CD14-positive monocyte (primary cell): ENCODE results near the gene IGF2BP2. TPM values are rescaled to one million over a fixed set of nuclear protein-coding genes. Genes with fewer than 3 reads are reported as not detected.

Source experiments
- DNase-seq, 3 donors: peaks; one replicate each; pipeline ENCODE4 v3.0.0-alpha.2; 2011 to 2022
- H2AFZ ChIP-seq: 2 replicates; pipeline ENCODE4 v1.6.0; 2012; ENCODE audit warnings: mild to moderate bottlenecking, low read depth, low read length, inconsistent platforms; ENCODE audit not compliant: insufficient read depth, poor library complexity, severe bottlenecking
- H3K27ac ChIP-seq, 2 donors: 1 replicate in 1 of 2; 2 replicates in 1 of 2; pipeline ENCODE4 v1.5.1; 2012 to 2013; ENCODE audit warnings: low read length in 2 of 2, control low read depth in 1 of 2, inconsistent platforms in 1 of 2, low read depth in 1 of 2, mild to moderate bottlenecking in 1 of 2
- H3K27me3 ChIP-seq, 2 donors: one replicate each; pipeline versions ENCODE4 v1.6.0 to v1.6.1; 2011 to 2013; ENCODE audit warnings: low read length in 2 of 2; ENCODE audit not compliant: control insufficient read depth in 2 of 2, insufficient read depth in 2 of 2
- H3K36me3 ChIP-seq, 2 donors: replicated peaks in 1 of 2; 1 replicate in 1 of 2; 2 replicates in 1 of 2; pipeline versions ENCODE4 v1.5.1 to v1.6.1; 2012 to 2013; ENCODE audit warnings: low read length in 2 of 2, control low read depth in 1 of 2, inconsistent platforms in 1 of 2, mild to moderate bottlenecking in 1 of 2; ENCODE audit not compliant: insufficient read depth in 2 of 2, control insufficient read depth in 1 of 2
- H3K4me1 ChIP-seq, 2 donors: 1 replicate in 1 of 2; 2 replicates in 1 of 2; pipeline versions ENCODE4 v1.5.1 to v1.6.1; 2012 to 2013; ENCODE audit warnings: low read length in 2 of 2, control low read depth in 1 of 2, inconsistent platforms in 1 of 2, mild to moderate bottlenecking in 1 of 2, moderate library complexity in 1 of 2; ENCODE audit not compliant: insufficient read depth in 2 of 2, control insufficient read depth in 1 of 2
- H3K4me2 ChIP-seq: replicated peaks from 2 replicates; pipeline ENCODE3; 2012; ENCODE audit warnings: low read length, moderate library complexity, mild to moderate bottlenecking; ENCODE audit not compliant: poor library complexity, severe bottlenecking; ENCODE audit errors: extremely low read depth
- H3K4me3 ChIP-seq, 3 experiments: fragments of 200-600 bp in 1 of 3; sonication (generic) in 1 of 3; replicated peaks in 1 of 3; 1 replicate in 2 of 3; 2 replicates in 1 of 3; pipeline ENCODE4 v1.5.1; 2011 to 2013; ENCODE audit warnings: low read length in 3 of 3, mild to moderate bottlenecking in 3 of 3, control low read depth in 2 of 3, low read depth in 2 of 3, inconsistent platforms in 1 of 3, moderate library complexity in 1 of 3
- H3K79me2 ChIP-seq: 2 replicates; pipeline ENCODE4 v1.6.0; 2012; ENCODE audit warnings: mild to moderate bottlenecking, control low read depth, inconsistent platforms, low read length, moderate library complexity; ENCODE audit not compliant: insufficient read depth
- H3K9ac ChIP-seq: 2 replicates; pipeline ENCODE4 v1.6.0; 2017; ENCODE audit warnings: low read length, mild to moderate bottlenecking; ENCODE audit not compliant: insufficient read depth, poor library complexity, severe bottlenecking
- H3K9me3 ChIP-seq, 2 donors: replicated peaks in 1 of 2; 1 replicate in 1 of 2; 2 replicates in 1 of 2; pipeline versions ENCODE4 v1.5.1 to v1.6.1; 2012 to 2013; ENCODE audit warnings: low read length in 2 of 2, control low read depth in 1 of 2; ENCODE audit not compliant: control insufficient read depth in 1 of 2, insufficient read depth in 1 of 2
- H4K20me1 ChIP-seq: 2 replicates; pipeline ENCODE4 v1.6.0; 2012; ENCODE audit warnings: mild to moderate bottlenecking, low read length, control low read depth, moderate library complexity; ENCODE audit not compliant: insufficient read depth
- H3K27ac Mint-ChIP-seq, 7 donors: one replicate each; pipeline ENCODE4 v1.8.0; 2020; ENCODE audit warnings: mild to moderate bottlenecking in 7 of 7, mixed read lengths in 7 of 7, moderate library complexity in 6 of 7, inconsistent platforms in 2 of 7
- H3K27me3 Mint-ChIP-seq, 3 donors: one replicate each; pipeline ENCODE4 v1.8.0; 2021 to 2022; ENCODE audit warnings: low read depth in 3 of 3, mild to moderate bottlenecking in 3 of 3, mixed read lengths in 3 of 3, moderate library complexity in 3 of 3, inconsistent platforms in 1 of 3
- H3K36me3 Mint-ChIP-seq, 2 donors: one replicate each; pipeline ENCODE4 v1.8.0; 2020; ENCODE audit warnings: mixed read lengths in 2 of 2, inconsistent platforms in 1 of 2, mild to moderate bottlenecking in 1 of 2
- H3K4me1 Mint-ChIP-seq: one replicate; pipeline ENCODE4 v1.8.0; 2020; ENCODE audit warnings: mild to moderate bottlenecking, mixed read lengths
- H3K4me3 Mint-ChIP-seq, 2 donors: one replicate each; pipeline ENCODE4 v1.8.0; 2020; ENCODE audit warnings: mild to moderate bottlenecking in 2 of 2, mixed read lengths in 2 of 2, moderate library complexity in 1 of 2
- H3K9me3 Mint-ChIP-seq, 7 donors: one replicate each; pipeline ENCODE4 v1.8.0; 2020 to 2022; ENCODE audit warnings: mixed read lengths in 7 of 7, mild to moderate bottlenecking in 6 of 7, moderate library complexity in 6 of 7, inconsistent platforms in 2 of 7
- WGBS: methylation state at CpG from one replicate; pipeline ENCODE4 v1.1.5; 2013; ENCODE audit warnings: missing lambda C conversion rate; ENCODE audit not compliant: insufficient coverage; 5-methylcytosine and 5-hydroxymethylcytosine counted together
- intact Hi-C, 2 donors: fragments of 100-400 bp; cut with micrococcal nuclease; formaldehyde crosslinking; loops; one replicate each; pipeline versions ENCODE4 v1.15.0 to v1.15.1; 2023
- polyA plus RNA-seq, 3 donors: library from polyadenylated mRNA; depleted of rRNA in 1 of 3; unstranded in 2 of 3; stranded (reverse) in 1 of 3; fragments of 300-500 nt in 2 of 3; fragments of >200 nt in 1 of 3; fragmentation: Illumina TruSeq in 2 of 3; gene quantifications; 1 replicate in 2 of 3; 2 replicates in 1 of 3; pipeline ENCODE4 v1.2.3, GENCODE V29; 2012 to 2021
- TF ChIP-seq, protein P1 (sequence below): fragments of 200-600 bp; IDR thresholded peaks from one replicate; pipeline ENCODE4 v1.8.0; 2022; ENCODE audit warnings: antibody characterized with exemption, mild to moderate bottlenecking

The IGF2BP2 gene
- polyA plus RNA-seq, 3 donors = 0.78 to 2.8 (median 1.00) TPM

DNA sequence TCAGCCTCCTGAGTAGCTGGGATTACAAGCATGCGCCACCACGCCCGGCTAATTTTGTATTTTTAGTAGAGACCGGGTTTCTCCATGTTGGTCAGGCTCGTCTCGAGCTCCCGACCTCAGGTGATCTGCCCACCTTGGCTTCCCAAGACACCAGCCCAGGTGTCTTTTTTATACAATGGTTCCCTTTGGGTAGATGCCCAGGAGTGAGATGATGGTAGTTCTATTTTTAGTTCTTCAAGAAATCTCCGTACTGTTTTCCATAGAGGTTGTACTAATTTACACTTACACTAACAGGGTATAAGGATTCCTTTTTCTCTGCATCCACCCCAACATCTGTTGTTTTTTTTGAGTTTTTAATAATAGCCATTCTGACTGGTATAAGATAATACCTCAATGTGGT lies 94.3 kb downstream of the IGF2BP2 start:
- Histone ChIP-seq H3K79me2 (peaks cover 70% of the 10 kb centered on the region), H3K27ac (peak overlapping the region in 1 of 2 donors; percentile 23), H3K4me3 (no peak overlapping the region), H3K27me3 (no peaks in the 10 kb centered on the region), H3K9me3 (no peaks in the 10 kb centered on the region), H3K36me3 (no peaks in the 10 kb centered on the region), H3K9ac (no peak overlapping the region), H3K4me1 (peaks cover 26 to 51% of the 10 kb centered on the region in 2 donors), H4K20me1 (no peaks in the 10 kb centered on the region), H3K4me2 (no peak overlapping the region), H2AFZ (no peak overlapping the region)
- Mint-ChIP-seq H3K9me3 (no peaks in the 10 kb centered on the region), H3K4me3 (no peak overlapping the region), H3K4me1 (peaks cover 55% of the 10 kb centered on the region), H3K36me3 (no peaks in the 10 kb centered on the region), H3K27ac (peak overlapping the region in 6 of 7 donors; percentile 0 to 93 (median 68)), H3K27me3 (peaks cover 0 to 2% (median 0%) of the 10 kb centered on the region in 3 donors)
- TF ChIP-seq, protein P1, sequence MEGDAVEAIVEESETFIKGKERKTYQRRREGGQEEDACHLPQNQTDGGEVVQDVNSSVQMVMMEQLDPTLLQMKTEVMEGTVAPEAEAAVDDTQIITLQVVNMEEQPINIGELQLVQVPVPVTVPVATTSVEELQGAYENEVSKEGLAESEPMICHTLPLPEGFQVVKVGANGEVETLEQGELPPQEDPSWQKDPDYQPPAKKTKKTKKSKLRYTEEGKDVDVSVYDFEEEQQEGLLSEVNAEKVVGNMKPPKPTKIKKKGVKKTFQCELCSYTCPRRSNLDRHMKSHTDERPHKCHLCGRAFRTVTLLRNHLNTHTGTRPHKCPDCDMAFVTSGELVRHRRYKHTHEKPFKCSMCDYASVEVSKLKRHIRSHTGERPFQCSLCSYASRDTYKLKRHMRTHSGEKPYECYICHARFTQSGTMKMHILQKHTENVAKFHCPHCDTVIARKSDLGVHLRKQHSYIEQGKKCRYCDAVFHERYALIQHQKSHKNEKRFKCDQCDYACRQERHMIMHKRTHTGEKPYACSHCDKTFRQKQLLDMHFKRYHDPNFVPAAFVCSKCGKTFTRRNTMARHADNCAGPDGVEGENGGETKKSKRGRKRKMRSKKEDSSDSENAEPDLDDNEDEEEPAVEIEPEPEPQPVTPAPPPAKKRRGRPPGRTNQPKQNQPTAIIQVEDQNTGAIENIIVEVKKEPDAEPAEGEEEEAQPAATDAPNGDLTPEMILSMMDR = no peak
- intact Hi-C loops = loop anchor here in 1 of 2 donors (5.0 kb wide), 2 partner anchors 37 to 38 kb away; no protein-coding TSS in a partner anchor
- 100% methylated on average over 3 of the region's 8 CpGs for WGBS
- no peak for DNase-seq

DNA sequence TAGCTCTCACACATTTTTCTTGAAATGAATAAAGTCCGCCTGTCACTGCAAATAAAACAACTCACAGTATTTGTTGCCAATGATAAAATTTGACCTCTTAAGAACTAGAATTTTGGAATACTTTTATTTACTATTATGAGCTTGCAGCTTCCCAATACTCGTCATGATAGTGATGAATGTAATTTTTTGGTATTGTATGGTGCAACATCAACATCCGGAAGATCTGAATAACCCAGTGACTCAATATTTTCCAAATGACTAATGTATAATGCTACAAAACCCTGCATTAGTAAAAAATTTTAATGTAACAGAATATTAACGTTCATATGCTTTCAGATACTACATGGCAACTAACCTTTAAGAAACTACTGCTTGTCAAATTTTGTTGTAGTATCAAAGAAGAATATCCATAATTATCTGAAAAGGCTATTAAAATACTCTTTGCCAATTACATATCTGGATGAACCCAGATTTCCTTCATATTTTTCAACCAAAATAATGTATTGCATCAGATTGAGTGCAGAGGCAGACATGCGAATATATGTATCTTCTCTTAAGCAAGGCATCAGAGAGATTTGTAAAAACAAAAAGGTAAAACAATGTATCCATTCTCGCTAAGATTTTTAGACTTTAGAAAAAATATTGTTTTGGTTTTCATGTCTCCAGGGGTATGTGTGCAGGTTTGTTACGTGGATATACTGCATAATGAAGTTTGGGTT lies 95.3 kb downstream of the IGF2BP2 start:
- Histone ChIP-seq H3K27ac (peak overlapping the region in 1 of 2 donors; percentile 77), H3K4me2 (peak overlapping the region; percentile 30), H3K36me3 (no peaks in the 10 kb centered on the region), H3K79me2 (peaks cover 72% of the 10 kb centered on the region), H3K9me3 (no peaks in the 10 kb centered on the region), H3K4me3 (peak overlapping the region in 1 of 3 experiments; percentile 6), H4K20me1 (no peaks in the 10 kb centered on the region), H3K27me3 (no peaks in the 10 kb centered on the region), H3K9ac (no peak overlapping the region), H3K4me1 (peaks cover 26 to 51% of the 10 kb centered on the region in 2 donors), H2AFZ (no peak overlapping the region)
- H3K4me1 Mint-ChIP-seq = peaks cover 55% of the 10 kb centered on the region
- H3K36me3 Mint-ChIP-seq = peaks cover 0 to 4% of the 10 kb centered on the region in 2 donors
- DNase-seq = peak; percentile 66 to 88 (median 87)
- intact Hi-C loops = loop anchor here (5.0 kb wide), 3 partner anchors 37 to 42 kb away; no protein-coding TSS in a partner anchor
- H3K9me3 Mint-ChIP-seq = peaks cover 0 to 5% (median 0%) of the 10 kb centered on the region in 7 donors
- H3K27me3 Mint-ChIP-seq = peaks cover 0 to 2% (median 0%) of the 10 kb centered on the region in 3 donors
- peak overlapping the region in 1 of 2 donors; percentile 21 for H3K4me3 Mint-ChIP-seq
- TF ChIP-seq, protein P1 = no peak
- WGBS = no CpG with 5 or more reads among the region's 7 CpGs
- peak overlapping the region; percentile 65 to 93 (median 88) for H3K27ac Mint-ChIP-seq
